Measurements from ENCODE around the gene CYYR1. TPM values are rescaled to one million over a fixed set of nuclear protein-coding genes. Genes with fewer than 3 reads are reported as not detected.

CYYR1 gene
- total and polyA plus RNA-seq, 2 donors (not counting 3 experiments of a cell fraction or from before 2014, with no cell fraction given), result 13.2 to 25.7 TPM

- Histone ChIP-seq H3K27ac (ENCODE audit: insufficient read depth, low read depth, low read length) (no peak overlapping the region), H3K4me2 (ENCODE audit: insufficient read depth, low read length) (no peak overlapping the region), H3K9ac (replicated peaks; ENCODE audit: extremely low read depth, insufficient read depth, low read length) (no peak overlapping the region), H3K79me2 (ENCODE audit: control insufficient read depth, insufficient read depth, low read length) (no peaks in the 10 kb centered on the region), H3K36me3 (ENCODE audit: control insufficient read depth in 2 of 2, extremely low read depth in 1 of 2, insufficient read depth in 2 of 2, low read length in 2 of 2) (no peaks in the 10 kb centered on the region), H3K9me3 (replicated peaks; ENCODE audit: control insufficient read depth, insufficient read depth, low read length) (no peaks in the 10 kb centered on the region), H2AFZ (ENCODE audit: low read depth, low read length) (no peak overlapping the region), H3K9me1 (replicated peaks; ENCODE audit: control insufficient read depth, extremely low read depth, insufficient read depth, low read length) (no peaks in the 10 kb centered on the region), H4K20me1 (replicated peaks; ENCODE audit: control insufficient read depth, extremely low read depth, insufficient read depth, low read length) (no peaks in the 10 kb centered on the region), H3K4me3 (replicated peaks in 1 of 3; ENCODE audit: insufficient read depth in 1 of 3, low read depth in 1 of 3, low read length in 3 of 3) (no peak overlapping the region), H3K4me1 (ENCODE audit: control insufficient read depth, extremely low read depth, insufficient read depth, low read length) (no peaks in the 10 kb centered on the region), H3K27me3 (ENCODE audit: control insufficient read depth in 2 of 2, insufficient read depth in 2 of 2, low read length in 2 of 2) (no peaks in the 10 kb centered on the region)
- TF ChIP-seq EZH2 (IDR thresholded peaks at IDR 0.05; ENCODE audit: borderline replicate concordance, low read depth, low read length, severe bottlenecking), result no peak
- no peak for TF ChIP-seq JUN (IDR thresholded peaks at IDR 0.05; ENCODE audit: borderline replicate concordance, insufficient read depth, insufficient read length, low read depth)
- TF ChIP-seq, protein P1, sequence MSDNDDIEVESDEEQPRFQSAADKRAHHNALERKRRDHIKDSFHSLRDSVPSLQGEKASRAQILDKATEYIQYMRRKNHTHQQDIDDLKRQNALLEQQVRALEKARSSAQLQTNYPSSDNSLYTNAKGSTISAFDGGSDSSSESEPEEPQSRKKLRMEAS (IDR thresholded peaks at IDR 0.05; ENCODE audit: insufficient read depth, insufficient read length), result no peak
- TF ChIP-seq MYC (IDR thresholded peaks at IDR 0.05; ENCODE audit: low read depth, low read length), result no peak
- no peak for TF ChIP-seq GATA2 (IDR thresholded peaks at IDR 0.05; ENCODE audit: insufficient read depth, insufficient read length, low read depth, low read length)
- no peak for TF ChIP-seq FOS (IDR thresholded peaks at IDR 0.05; ENCODE audit: borderline replicate concordance, insufficient read depth, low read length)
- TF ChIP-seq, protein P2, sequence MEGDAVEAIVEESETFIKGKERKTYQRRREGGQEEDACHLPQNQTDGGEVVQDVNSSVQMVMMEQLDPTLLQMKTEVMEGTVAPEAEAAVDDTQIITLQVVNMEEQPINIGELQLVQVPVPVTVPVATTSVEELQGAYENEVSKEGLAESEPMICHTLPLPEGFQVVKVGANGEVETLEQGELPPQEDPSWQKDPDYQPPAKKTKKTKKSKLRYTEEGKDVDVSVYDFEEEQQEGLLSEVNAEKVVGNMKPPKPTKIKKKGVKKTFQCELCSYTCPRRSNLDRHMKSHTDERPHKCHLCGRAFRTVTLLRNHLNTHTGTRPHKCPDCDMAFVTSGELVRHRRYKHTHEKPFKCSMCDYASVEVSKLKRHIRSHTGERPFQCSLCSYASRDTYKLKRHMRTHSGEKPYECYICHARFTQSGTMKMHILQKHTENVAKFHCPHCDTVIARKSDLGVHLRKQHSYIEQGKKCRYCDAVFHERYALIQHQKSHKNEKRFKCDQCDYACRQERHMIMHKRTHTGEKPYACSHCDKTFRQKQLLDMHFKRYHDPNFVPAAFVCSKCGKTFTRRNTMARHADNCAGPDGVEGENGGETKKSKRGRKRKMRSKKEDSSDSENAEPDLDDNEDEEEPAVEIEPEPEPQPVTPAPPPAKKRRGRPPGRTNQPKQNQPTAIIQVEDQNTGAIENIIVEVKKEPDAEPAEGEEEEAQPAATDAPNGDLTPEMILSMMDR (IDR thresholded peaks at IDR 0.05; ENCODE audit: extremely low read depth in 1 of 2, insufficient read depth in 1 of 2, low read depth in 1 of 2, low read length in 2 of 2), result no peak
- TF ChIP-seq POLR2A (IDR thresholded peaks at IDR 0.05; ENCODE audit: low read depth, low read length), result no peak
- TF ChIP-seq POLR2AphosphoS5 (IDR thresholded peaks at IDR 0.05; ENCODE audit: insufficient read depth, low read depth, low read length), result no peak
- no peak for FAIRE-seq
- dilution Hi-C loops (cut with MboI; ENCODE audit: extremely low pct_ligation_motif_present, low sequenced_read_pairs), result no loop called here
- no TSS peak for BruUV-seq (replicated peaks)
- no peak for DNase-seq (ENCODE audit: low read depth, low spot score)
- intact Hi-C loops (cut with micrococcal nuclease), result no loop called here
- CTCF ChIA-PET, result no interaction called here
- POLR2A ChIA-PET, result no interaction called here
Observed at GRCh38 chr21:26432410-26432809, 140.7 kb downstream of the CYYR1 start.

Measured in endothelial cell of umbilical vein (primary cell).